Measurements from ENCODE around the gene GTPBP10.

- TF ChIP-seq, protein P1, sequence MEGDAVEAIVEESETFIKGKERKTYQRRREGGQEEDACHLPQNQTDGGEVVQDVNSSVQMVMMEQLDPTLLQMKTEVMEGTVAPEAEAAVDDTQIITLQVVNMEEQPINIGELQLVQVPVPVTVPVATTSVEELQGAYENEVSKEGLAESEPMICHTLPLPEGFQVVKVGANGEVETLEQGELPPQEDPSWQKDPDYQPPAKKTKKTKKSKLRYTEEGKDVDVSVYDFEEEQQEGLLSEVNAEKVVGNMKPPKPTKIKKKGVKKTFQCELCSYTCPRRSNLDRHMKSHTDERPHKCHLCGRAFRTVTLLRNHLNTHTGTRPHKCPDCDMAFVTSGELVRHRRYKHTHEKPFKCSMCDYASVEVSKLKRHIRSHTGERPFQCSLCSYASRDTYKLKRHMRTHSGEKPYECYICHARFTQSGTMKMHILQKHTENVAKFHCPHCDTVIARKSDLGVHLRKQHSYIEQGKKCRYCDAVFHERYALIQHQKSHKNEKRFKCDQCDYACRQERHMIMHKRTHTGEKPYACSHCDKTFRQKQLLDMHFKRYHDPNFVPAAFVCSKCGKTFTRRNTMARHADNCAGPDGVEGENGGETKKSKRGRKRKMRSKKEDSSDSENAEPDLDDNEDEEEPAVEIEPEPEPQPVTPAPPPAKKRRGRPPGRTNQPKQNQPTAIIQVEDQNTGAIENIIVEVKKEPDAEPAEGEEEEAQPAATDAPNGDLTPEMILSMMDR (IDR thresholded peaks at IDR 0.05) = no peak
- TF ChIP-seq EZH2 (IDR thresholded peaks at IDR 0.05; ENCODE audit: borderline replicate concordance, insufficient read depth, low read depth, low read length, poor library complexity, severe bottlenecking) = no peak
Observed at GRCh38 chr7:90311175-90311574, 35.3 kb upstream of the GTPBP10 start.
